H1 (cell line): ENCODE results near the gene FOXC2. TPM values are rescaled to one million over a fixed set of nuclear protein-coding genes. Genes with fewer than 3 reads are reported as not detected.

Experiments used
- CEBPB ChIP-seq: IDR thresholded peaks from 2 replicates; pipeline ENCODE4 v1.6.1; 2012; ENCODE audit warnings: low read depth, low read length
- CHD7 ChIP-seq: fragments of 300-600 bp; sonication (generic); IDR thresholded peaks from 2 replicates; pipeline ENCODE4 v1.7.1; 2012; ENCODE audit warnings: low read length, moderate library complexity, mild to moderate bottlenecking, inconsistent platforms; ENCODE audit not compliant: insufficient replicate concordance
- MAX ChIP-seq: IDR thresholded peaks from 2 replicates; pipeline ENCODE4 v1.6.1; 2012; ENCODE audit warnings: inconsistent platforms
- polyA plus RNA-seq, 7 experiments: library from polyadenylated mRNA; depleted of rRNA in 3 of 7; stranded (reverse) in 5 of 7; unstranded in 2 of 7; fragments of >200 nt in 5 of 7; fragments of 200-250 nt in 2 of 7; gene quantifications; 1 replicate in 5 of 7; 2 replicates in 1 of 7; 4 replicates in 1 of 7; pipeline versions ENCODE4 v1.2.1 to v1.2.3, GENCODE V29; 2011 to 2013; ENCODE audit warnings: missing spikeins in 2 of 7, mixed read lengths in 2 of 7
- total RNA-seq: library from RNA; stranded (reverse); fragmentation: NEBNext Ultra II Directional; extraction: Animal tissue kit (Norgen Biotek cat#: 25700); gene quantifications from 2 replicates; pipeline ENCODE4 v1.2.1, GENCODE V29; 2021

FOXC2 gene
- total and polyA plus RNA-seq, 2 of the 8 experiments (the other 6 are each of a cell fraction or from before 2014, with no cell fraction given): 0.09 TPM; not detected in 1

GRCh38 chr16:86571530-86571915, 4.9 kb downstream of the FOXC2 start (continued):
- TF ChIP-seq CEBPB: no peak
- TF ChIP-seq CHD7: no peak
- no peak for TF ChIP-seq MAX
